ENCODE measurements around the gene POLR2L.

The POLR2L gene

GRCh38 chr11:869399-870126 is 27.2 kb upstream of the POLR2L start:
- no peak overlapping the region for H3K4me3 ChIP-seq (ENCODE audit: low read depth, low read length)
- no peak for TF ChIP-seq CTCF (IDR thresholded peaks at IDR 0.05; ENCODE audit: low read depth, low read length, missing control alignments)
- DNase-seq (ENCODE audit: low read depth) = no peak

GRCh38 chr11:868802-869201 is 26.5 kb upstream of the POLR2L start:
- no peak overlapping the region for H3K4me3 ChIP-seq (ENCODE audit: low read depth, low read length)
- TF ChIP-seq CTCF (IDR thresholded peaks at IDR 0.05; ENCODE audit: low read depth, low read length, missing control alignments) = no peak
- DNase-seq (ENCODE audit: low read depth) = no peak

- TF ChIP-seq CTCF (IDR thresholded peaks at IDR 0.05; ENCODE audit: low read depth, low read length, missing control alignments) = no peak
- H3K4me3 ChIP-seq (ENCODE audit: low read depth, low read length) = no peak overlapping the region
- DNase-seq (ENCODE audit: low read depth) = no peak
Measured at GRCh38 chr11:868394-868793, 26.1 kb upstream of the POLR2L start.

- DNase-seq (ENCODE audit: low read depth) = no peak
- TF ChIP-seq CTCF (IDR thresholded peaks at IDR 0.05; ENCODE audit: low read depth, low read length, missing control alignments) = no peak
- H3K4me3 ChIP-seq (ENCODE audit: low read depth, low read length) = no peak overlapping the region
Measured at GRCh38 chr11:867856-868358, 25.6 kb upstream of the POLR2L start.

- no peak for DNase-seq (ENCODE audit: low read depth)
- H3K4me3 ChIP-seq (ENCODE audit: low read depth, low read length) = no peak overlapping the region
- no peak for TF ChIP-seq CTCF (IDR thresholded peaks at IDR 0.05; ENCODE audit: low read depth, low read length, missing control alignments)
Measured at GRCh38 chr11:866481-866880, 24.2 kb upstream of the POLR2L start.

- DNase-seq (ENCODE audit: low read depth) = no peak
- no peak for TF ChIP-seq CTCF (IDR thresholded peaks at IDR 0.05; ENCODE audit: low read depth, low read length, missing control alignments)
- no peak overlapping the region for H3K4me3 ChIP-seq (ENCODE audit: low read depth, low read length)
Measured at GRCh38 chr11:865462-866430, 23.4 kb upstream of the POLR2L start.
